CD4-positive, CD25-positive, alpha-beta regulatory T cell (primary cell): ENCODE results near the gene RNASE12. TPM values are rescaled to one million over a fixed set of nuclear protein-coding genes. Genes with fewer than 3 reads are reported as not detected.

Experiments used
- ATAC-seq, 2 donors: fragments of 150-1000 bp; cut with Tn5 transposase; one replicate each; pipeline ENCODE4 v1.10.0; 2021; ENCODE audit warnings: low read depth in 2 of 2, moderate number of reproducible peaks in 2 of 2, moderate library complexity in 1 of 2
- DNase-seq, 3 donors: peaks; one replicate each; pipeline versions ENCODE4 v3.0.0 to v3.0.0-alpha.2; 2012 to 2022; ENCODE audit warnings: mixed read lengths in 1 of 3
- H3K27ac ChIP-seq: one replicate; pipeline ENCODE4 v1.7.0; 2013; ENCODE audit warnings: mild to moderate bottlenecking, low read length; ENCODE audit not compliant: insufficient read depth, poor library complexity, severe bottlenecking
- H3K27me3 ChIP-seq: one replicate; pipeline ENCODE4 v1.7.0; 2013; ENCODE audit warnings: low read length; ENCODE audit not compliant: control insufficient read depth, insufficient read depth
- H3K36me3 ChIP-seq: one replicate; pipeline ENCODE4 v1.7.0; 2013; ENCODE audit warnings: mild to moderate bottlenecking, low read length, moderate library complexity; ENCODE audit not compliant: control insufficient read depth, insufficient read depth
- H3K4me1 ChIP-seq: 2 replicates; pipeline ENCODE4 v1.7.0; 2013; ENCODE audit warnings: mild to moderate bottlenecking, low read length; ENCODE audit not compliant: insufficient read depth, control insufficient read depth, poor library complexity, severe bottlenecking
- H3K4me3 ChIP-seq: one replicate; pipeline ENCODE4 v1.7.0; 2013; ENCODE audit warnings: low read depth, mild to moderate bottlenecking, low read length, moderate library complexity
- H3K9me3 ChIP-seq, 2 experiments: 1 replicate in 1 of 2; 2 replicates in 1 of 2; pipeline ENCODE4 v1.7.0; 2013; ENCODE audit warnings: low read length in 2 of 2, mild to moderate bottlenecking in 1 of 2, moderate library complexity in 1 of 2; ENCODE audit not compliant: control insufficient read depth in 2 of 2
- H3K27ac Mint-ChIP-seq, 3 donors: one replicate each; pipeline ENCODE4 v1.8.0; 2020 to 2022; ENCODE audit warnings: mild to moderate bottlenecking in 3 of 3, mixed read lengths in 3 of 3, moderate library complexity in 2 of 3
- H3K27me3 Mint-ChIP-seq: one replicate; pipeline ENCODE4 v1.8.0; 2022; ENCODE audit warnings: mild to moderate bottlenecking, mixed read lengths
- H3K36me3 Mint-ChIP-seq: one replicate; pipeline ENCODE4 v1.8.0; 2020; ENCODE audit warnings: mixed read lengths
- H3K4me1 Mint-ChIP-seq, 4 donors: one replicate each; pipeline ENCODE4 v1.8.0; 2020 to 2022; ENCODE audit warnings: mixed read lengths in 4 of 4, mild to moderate bottlenecking in 1 of 4
- H3K4me3 Mint-ChIP-seq, 4 donors: one replicate each; pipeline ENCODE4 v1.8.0; 2020 to 2022; ENCODE audit warnings: mild to moderate bottlenecking in 4 of 4, mixed read lengths in 4 of 4, moderate library complexity in 3 of 4
- H3K9me3 Mint-ChIP-seq, 7 donors: one replicate each; pipeline ENCODE4 v1.8.0; 2020 to 2022; ENCODE audit warnings: mixed read lengths in 7 of 7, mild to moderate bottlenecking in 3 of 7, moderate library complexity in 2 of 7
- polyA plus RNA-seq, 4 donors: library from polyadenylated mRNA; unstranded; fragments of 300-500 nt; fragmentation: Illumina TruSeq; gene quantifications; one replicate each; pipeline ENCODE4 v1.2.3, GENCODE V29; 2021
- total RNA-seq: library from RNA; stranded (reverse); gene quantifications from one replicate; pipeline ENCODE4 v1.2.3, GENCODE V29; 2022

RNASE12 gene
- total and polyA plus RNA-seq, 5 donors from 2014 or later: not detected

DNA sequence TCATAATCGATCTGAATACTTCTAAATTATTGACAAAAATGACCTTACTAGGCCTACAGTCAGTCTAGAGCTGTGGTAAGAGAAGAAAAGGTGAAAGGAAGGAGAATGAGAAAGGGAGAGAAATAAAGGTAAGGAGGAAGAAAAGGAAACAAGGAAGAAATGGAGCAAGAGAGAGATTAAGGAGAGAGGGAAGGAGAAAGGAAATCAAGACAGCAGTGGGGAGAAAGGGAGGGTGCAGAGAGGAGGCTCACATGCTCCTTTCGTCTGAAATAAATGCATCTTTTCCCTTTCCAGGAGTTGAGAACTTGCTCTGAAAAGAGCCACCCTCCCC lies 34.0 kb downstream of the RNASE12 start:
- Mint-ChIP-seq H3K4me1 (no peaks in the 10 kb centered on the region), H3K9me3 (peaks cover 0 to 4% (median 0%) of the 10 kb centered on the region in 7 donors), H3K27ac (no peak overlapping the region), H3K4me3 (no peak overlapping the region), H3K36me3 (no peaks in the 10 kb centered on the region), H3K27me3 (peaks cover 15% of the 10 kb centered on the region)
- Histone ChIP-seq H3K27ac (no peak overlapping the region), H3K36me3 (no peaks in the 10 kb centered on the region), H3K4me3 (no peak overlapping the region), H3K27me3 (peaks cover 1% of the 10 kb centered on the region), H3K4me1 (no peaks in the 10 kb centered on the region), H3K9me3 (no peaks in the 10 kb centered on the region)
- DNase-seq: no peak
- no peak for ATAC-seq

DNA sequence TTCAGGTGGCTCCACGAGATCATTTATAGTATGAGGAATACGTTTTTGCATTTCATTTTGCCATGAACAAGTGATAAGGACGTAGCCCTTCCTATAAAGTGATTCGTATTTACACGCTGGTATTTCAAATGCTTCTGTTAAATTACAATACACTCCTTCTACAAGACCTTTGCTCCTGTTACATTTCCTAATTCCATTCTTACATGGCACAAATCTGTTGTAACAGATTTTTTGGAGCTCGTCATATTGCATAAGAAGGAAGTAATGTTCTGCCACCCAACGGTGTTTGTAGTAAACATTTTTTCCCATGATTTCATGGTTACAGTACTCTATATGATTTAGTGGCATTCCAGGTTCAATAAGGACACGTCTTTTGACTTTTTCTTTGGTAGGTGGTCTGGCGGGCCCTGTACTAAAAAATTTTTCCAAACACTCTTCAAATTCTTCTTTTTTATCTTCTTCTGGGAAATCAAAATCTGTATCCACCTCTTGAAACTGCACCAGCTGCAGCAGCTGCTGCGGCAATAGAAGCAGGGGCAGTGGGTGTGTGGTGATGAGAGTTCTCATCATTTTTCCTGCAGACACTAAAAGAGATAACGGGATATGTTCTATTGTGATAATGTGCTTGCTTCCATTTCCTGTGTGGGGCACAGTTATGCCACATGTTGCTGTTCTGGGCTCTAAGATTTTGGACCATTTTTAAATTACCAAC lies 34.5 kb downstream of the RNASE12 start:
- H3K9me3 Mint-ChIP-seq: peaks cover 0 to 4% (median 0%) of the 10 kb centered on the region in 7 donors
- Histone ChIP-seq H3K4me1 (no peaks in the 10 kb centered on the region), H3K36me3 (no peaks in the 10 kb centered on the region), H3K9me3 (no peaks in the 10 kb centered on the region), H3K4me3 (no peak overlapping the region), H3K27me3 (no peaks in the 10 kb centered on the region), H3K27ac (no peak overlapping the region)
- no peaks in the 10 kb centered on the region for H3K36me3 Mint-ChIP-seq
- peaks cover 12% of the 10 kb centered on the region for H3K27me3 Mint-ChIP-seq
- no peak overlapping the region for H3K4me3 Mint-ChIP-seq
- no peaks in the 10 kb centered on the region for H3K4me1 Mint-ChIP-seq
- ATAC-seq: no peak
- H3K27ac Mint-ChIP-seq: no peak overlapping the region
- DNase-seq: no peak

- H3K27ac Mint-ChIP-seq: peak overlapping the region in 1 of 3 donors; percentile 39
- no peak for DNase-seq
- no peaks in the 10 kb centered on the region for H3K27me3 ChIP-seq
- peaks cover 0 to 4% (median 0%) of the 10 kb centered on the region in 7 donors for H3K9me3 Mint-ChIP-seq
- H3K36me3 ChIP-seq: no peaks in the 10 kb centered on the region
- no peak overlapping the region for H3K27ac ChIP-seq
- no peak overlapping the region for H3K4me3 ChIP-seq
- H3K4me1 Mint-ChIP-seq: no peaks in the 10 kb centered on the region
- H3K4me1 ChIP-seq: no peaks in the 10 kb centered on the region
- peaks cover 12% of the 10 kb centered on the region for H3K27me3 Mint-ChIP-seq
- H3K9me3 ChIP-seq: no peaks in the 10 kb centered on the region
- no peaks in the 10 kb centered on the region for H3K36me3 Mint-ChIP-seq
- no peak for ATAC-seq
- H3K4me3 Mint-ChIP-seq: no peak overlapping the region
Measured at GRCh38 chr14:20555845-20556244, 35.3 kb downstream of the RNASE12 start.

DNA sequence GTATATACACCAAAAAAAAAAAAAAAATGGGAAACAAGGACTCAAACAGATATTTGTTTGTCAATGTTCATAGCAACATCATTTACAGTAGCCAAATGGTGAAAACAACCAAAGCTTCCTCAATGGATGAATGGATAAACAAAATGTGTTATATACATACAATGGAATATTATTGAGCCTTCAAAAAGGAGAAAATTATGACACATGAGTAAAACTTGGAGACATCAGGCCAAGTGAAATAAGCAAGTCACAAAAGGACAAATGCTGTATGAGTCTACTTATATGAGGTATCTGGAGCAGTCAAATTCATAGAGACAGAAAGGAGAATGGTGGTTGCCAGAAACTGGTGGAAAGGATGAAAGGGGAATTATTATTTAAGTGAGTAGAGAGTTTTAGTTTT lies 38.2 kb downstream of the RNASE12 start:
- no peak for DNase-seq
- Mint-ChIP-seq H3K4me3 (no peak overlapping the region), H3K27ac (no peak overlapping the region), H3K27me3 (peaks cover 21% of the 10 kb centered on the region), H3K9me3 (peaks cover 0 to 4% (median 0%) of the 10 kb centered on the region in 7 donors), H3K36me3 (no peaks in the 10 kb centered on the region), H3K4me1 (no peaks in the 10 kb centered on the region)
- Histone ChIP-seq H3K36me3 (no peaks in the 10 kb centered on the region), H3K9me3 (no peaks in the 10 kb centered on the region), H3K27ac (no peak overlapping the region), H3K4me1 (no peaks in the 10 kb centered on the region), H3K27me3 (peaks cover 4% of the 10 kb centered on the region), H3K4me3 (no peak overlapping the region)
- ATAC-seq: no peak

DNA sequence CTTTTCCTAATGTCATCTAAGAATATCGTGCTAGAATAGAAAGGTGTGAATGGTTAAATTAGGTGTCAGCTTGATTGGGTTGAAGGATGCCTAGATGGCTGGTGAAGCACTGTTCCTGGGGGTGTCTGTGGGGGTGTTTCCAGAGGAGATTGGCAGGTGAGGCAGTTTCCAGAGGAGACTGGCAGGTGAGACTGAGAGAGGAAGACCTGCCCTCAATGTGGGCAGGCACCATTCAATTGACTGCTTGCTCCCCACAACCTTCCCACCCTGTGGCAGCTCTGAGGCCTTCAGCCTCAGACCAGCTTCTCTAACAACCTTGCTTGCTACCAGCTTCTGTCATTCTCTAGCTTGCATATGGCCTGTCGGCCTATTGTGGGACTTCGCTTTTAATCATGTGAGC lies 39.6 kb downstream of the RNASE12 start:
- Mint-ChIP-seq H3K9me3 (peaks cover 0 to 4% (median 0%) of the 10 kb centered on the region in 7 donors), H3K27ac (no peak overlapping the region), H3K4me3 (no peak overlapping the region), H3K36me3 (no peaks in the 10 kb centered on the region), H3K27me3 (peaks cover 23% of the 10 kb centered on the region), H3K4me1 (no peaks in the 10 kb centered on the region)
- DNase-seq (no peak), ATAC-seq (no peak)
- no peak overlapping the region for H3K4me3 ChIP-seq
- no peak overlapping the region for H3K27ac ChIP-seq
- no peaks in the 10 kb centered on the region for H3K9me3 ChIP-seq
- no peaks in the 10 kb centered on the region for H3K4me1 ChIP-seq
- H3K36me3 ChIP-seq: no peaks in the 10 kb centered on the region
- H3K27me3 ChIP-seq: peaks cover 6% of the 10 kb centered on the region

GRCh38 chr14:20550926-20551325 lies 40.2 kb downstream of the RNASE12 start:
- H3K36me3 Mint-ChIP-seq: no peaks in the 10 kb centered on the region
- no peak overlapping the region for H3K27ac ChIP-seq
- no peaks in the 10 kb centered on the region for H3K9me3 ChIP-seq
- peaks cover 28% of the 10 kb centered on the region for H3K27me3 Mint-ChIP-seq
- H3K27me3 ChIP-seq: peaks cover 8% of the 10 kb centered on the region
- no peaks in the 10 kb centered on the region for H3K4me1 ChIP-seq
- H3K4me3 ChIP-seq: no peak overlapping the region
- no peak overlapping the region for H3K4me3 Mint-ChIP-seq
- DNase-seq (no peak), ATAC-seq (no peak)
- H3K4me1 Mint-ChIP-seq: no peaks in the 10 kb centered on the region
- no peaks in the 10 kb centered on the region for H3K36me3 ChIP-seq
- peaks cover 0 to 4% (median 0%) of the 10 kb centered on the region in 7 donors for H3K9me3 Mint-ChIP-seq
- no peak overlapping the region for H3K27ac Mint-ChIP-seq

DNA sequence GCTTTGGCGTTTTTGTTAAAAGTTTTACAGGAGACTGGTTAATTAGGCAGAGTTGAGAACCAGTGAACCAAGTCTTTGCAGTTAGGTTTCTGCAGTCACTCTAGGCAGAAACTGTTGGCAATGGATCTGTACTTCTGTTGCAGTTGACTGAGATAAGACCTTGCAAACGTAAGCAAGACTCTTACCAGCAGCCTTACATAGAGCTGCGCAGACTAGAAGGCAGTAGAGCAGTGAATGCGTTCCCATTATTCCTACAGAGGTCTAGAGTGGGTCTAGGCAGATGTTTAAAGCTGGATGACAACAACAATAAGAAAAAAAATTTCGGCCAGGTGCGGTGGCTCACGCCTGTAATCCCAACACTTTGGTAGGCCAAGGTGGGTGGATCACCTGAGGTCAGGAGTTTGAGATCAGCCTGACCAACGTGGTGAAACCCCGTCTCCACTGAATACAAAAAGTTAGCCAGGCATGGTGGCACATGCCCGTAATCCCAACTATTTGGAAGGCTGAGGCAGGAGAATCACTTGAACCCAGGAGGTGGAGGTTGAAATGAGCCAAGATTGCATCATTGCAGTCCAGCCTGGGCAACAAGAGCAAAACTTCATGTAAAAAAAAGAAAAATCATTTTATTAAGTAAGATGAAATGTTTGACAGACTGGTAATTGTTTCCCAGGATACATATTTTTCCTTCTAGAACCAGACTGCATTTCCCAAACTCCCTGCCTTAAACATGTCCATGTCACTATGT lies 42.6 kb downstream of the RNASE12 start:
- peaks cover 41% of the 10 kb centered on the region for H3K27me3 Mint-ChIP-seq
- no peak overlapping the region for H3K4me3 Mint-ChIP-seq
- H3K27me3 ChIP-seq: peaks cover 8% of the 10 kb centered on the region
- no peaks in the 10 kb centered on the region for H3K36me3 Mint-ChIP-seq
- H3K4me1 Mint-ChIP-seq: no peaks in the 10 kb centered on the region
- ATAC-seq (no peak), DNase-seq (no peak)
- H3K36me3 ChIP-seq: no peaks in the 10 kb centered on the region
- H3K9me3 Mint-ChIP-seq: peaks cover 0 to 4% (median 0%) of the 10 kb centered on the region in 7 donors
- no peaks in the 10 kb centered on the region for H3K9me3 ChIP-seq
- H3K4me1 ChIP-seq: no peaks in the 10 kb centered on the region
- H3K27ac Mint-ChIP-seq: no peak overlapping the region
- no peak overlapping the region for H3K4me3 ChIP-seq
- no peak overlapping the region for H3K27ac ChIP-seq

DNA sequence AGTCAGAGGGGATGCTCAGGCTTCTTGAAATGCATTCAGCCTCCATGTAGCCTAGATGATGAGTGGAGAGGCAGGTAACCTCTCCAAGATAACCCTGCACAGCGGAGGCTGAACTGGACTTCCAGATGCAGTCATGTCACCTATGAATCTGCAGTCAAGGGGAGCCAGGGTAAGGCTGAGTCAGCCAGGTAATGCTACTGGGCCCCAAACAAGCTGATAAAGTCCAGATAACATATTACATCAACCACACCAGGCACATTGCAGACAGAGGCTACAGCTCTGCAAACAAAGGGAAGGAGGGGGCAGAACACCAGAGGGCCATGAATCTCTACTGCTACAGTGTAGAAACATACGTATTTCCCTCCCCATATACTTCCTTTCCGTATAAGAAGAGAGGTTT lies 44.3 kb downstream of the RNASE12 start:
- Mint-ChIP-seq H3K27ac (no peak overlapping the region), H3K9me3 (no peaks in the 10 kb centered on the region), H3K4me3 (no peak overlapping the region), H3K27me3 (peaks cover 42% of the 10 kb centered on the region), H3K4me1 (no peaks in the 10 kb centered on the region), H3K36me3 (no peaks in the 10 kb centered on the region)
- H3K27ac ChIP-seq: no peak overlapping the region
- H3K36me3 ChIP-seq: no peaks in the 10 kb centered on the region
- no peaks in the 10 kb centered on the region for H3K9me3 ChIP-seq
- H3K4me1 ChIP-seq: no peaks in the 10 kb centered on the region
- no peak for DNase-seq
- peaks cover 11% of the 10 kb centered on the region for H3K27me3 ChIP-seq
- ATAC-seq: no peak
- H3K4me3 ChIP-seq: no peak overlapping the region
